ENCODE measurements around the gene TYSND1.
"Not testable (repeated sequence)": the region's sequence is repeated elsewhere in the genome, so short reads cannot be mapped to it uniquely, and the experiment has no call there.

TYSND1 gene

DNA sequence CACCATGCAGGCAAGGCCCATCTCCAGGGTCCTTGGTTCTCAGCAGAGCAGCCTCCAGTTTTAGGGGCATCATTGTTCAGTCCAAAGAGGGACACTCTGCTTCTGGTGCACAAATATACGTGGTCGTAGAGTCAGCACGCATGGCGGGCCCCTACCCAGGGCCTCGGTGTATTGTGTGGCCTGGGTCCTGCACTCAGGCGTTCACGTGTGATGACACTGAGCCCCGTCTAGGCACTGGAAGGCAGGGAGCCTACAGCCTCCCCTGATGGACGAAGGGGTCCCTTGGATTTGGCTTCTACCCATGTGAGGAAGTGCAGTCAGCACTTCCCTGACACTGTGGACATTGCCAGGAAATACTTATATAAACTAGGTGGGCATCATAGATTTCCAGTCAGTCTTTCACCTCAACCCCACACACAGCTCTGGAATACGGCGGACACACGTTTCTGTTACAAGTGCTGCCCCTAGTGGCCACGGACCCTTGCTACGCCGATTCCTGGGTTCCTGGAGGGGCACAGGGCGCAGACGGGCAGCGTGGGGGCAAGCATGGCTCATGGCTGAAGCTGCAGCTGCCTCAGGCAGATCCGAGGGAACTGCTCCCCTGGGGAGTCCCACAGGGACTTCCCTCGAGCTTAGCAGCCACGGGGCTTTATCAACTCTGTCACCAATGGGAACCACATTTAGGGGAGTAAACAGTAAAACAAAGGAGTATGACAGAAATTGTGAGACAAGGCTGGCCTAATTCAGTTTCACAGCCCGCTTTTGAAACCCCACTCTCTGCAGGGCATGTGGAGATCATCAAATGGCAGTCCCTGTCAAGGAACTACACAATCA lies 39.3 kb downstream of the TYSND1 start:
- DNase-seq = no peak

DNA sequence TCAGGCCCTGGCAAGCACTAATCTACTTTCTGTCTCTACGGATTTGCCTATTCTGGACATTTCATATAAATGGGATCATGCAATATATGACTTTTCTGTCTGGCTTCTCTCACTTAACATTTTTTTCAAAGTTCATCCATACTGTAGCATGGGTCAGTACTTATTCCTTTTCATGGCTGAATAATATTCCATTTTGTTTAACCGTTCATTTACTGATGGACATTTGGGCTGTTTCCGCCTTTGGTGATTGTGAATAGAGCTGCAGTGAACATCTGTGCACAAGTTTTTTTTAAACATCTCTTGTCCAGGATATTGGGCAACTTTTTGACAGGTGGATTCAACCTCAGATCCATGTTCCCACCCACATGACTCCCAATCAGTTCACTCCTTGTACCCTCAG lies 44.8 kb downstream of the TYSND1 start:
- DNase-seq = no peak

DNA sequence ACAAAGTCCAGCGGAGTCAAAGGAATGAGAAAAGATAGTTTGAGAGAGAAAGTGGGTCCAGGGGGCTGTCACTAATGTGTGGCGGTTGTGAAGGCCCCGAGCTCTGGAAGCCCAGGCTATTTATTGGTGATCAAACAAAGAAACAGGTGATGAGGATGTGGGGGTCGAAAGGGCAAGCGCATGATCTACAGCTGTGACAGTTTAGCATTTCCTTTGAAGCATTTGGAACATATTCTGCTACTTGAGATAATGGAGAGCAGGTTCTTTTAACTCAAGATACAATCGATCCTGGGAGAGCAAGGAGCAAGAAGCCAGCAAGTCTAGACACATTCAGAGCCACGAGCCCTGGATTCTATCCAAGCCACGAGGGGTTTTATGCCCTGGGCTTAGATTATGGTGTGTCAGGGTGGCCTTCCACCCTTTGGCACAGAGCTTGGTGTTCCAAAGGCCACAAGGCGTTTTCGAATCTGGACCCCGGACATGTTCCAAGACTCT lies 45.4 kb downstream of the TYSND1 start:
- DNase-seq = not testable (repeated sequence)

DNA sequence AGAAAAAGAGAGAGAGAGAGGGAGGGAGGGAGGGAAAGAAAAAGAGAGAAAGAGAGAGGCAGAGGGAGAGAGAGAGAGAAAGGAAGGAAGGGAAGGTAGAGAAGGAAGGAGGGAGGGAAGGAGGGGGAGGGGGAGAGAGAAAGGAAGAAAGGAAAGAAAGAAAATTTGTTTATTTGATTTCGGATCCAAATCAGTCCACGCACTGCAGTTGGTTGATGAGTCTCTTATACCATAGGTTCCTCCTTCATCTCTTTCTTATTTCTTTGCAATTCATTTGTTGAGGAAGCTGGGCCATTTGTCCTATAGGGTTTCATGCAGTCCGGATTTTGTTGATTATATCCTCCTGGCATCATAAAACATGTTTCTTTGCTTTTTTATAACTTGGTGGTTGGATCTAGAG lies 48.2 kb downstream of the TYSND1 start:
- no peak for DNase-seq

DNA sequence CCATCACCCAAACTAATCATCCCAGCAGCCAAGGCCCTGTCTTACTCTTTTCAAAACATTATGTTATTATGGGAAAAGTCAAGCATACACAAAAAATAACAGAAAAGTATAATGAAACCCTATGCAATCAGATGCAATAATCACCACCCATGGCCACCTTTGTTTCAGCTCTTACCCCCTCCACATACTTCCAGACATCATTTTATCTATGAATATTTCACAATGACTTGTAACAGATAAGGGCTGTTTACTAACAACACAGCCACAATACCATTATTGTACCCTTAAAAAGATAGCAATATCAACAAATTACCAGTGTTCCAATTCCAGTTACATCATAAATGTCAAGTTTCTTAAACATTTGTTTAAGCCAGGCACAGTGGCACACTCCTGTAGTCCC lies 49.0 kb downstream of the TYSND1 start:
- DNase-seq = no peak

DNA sequence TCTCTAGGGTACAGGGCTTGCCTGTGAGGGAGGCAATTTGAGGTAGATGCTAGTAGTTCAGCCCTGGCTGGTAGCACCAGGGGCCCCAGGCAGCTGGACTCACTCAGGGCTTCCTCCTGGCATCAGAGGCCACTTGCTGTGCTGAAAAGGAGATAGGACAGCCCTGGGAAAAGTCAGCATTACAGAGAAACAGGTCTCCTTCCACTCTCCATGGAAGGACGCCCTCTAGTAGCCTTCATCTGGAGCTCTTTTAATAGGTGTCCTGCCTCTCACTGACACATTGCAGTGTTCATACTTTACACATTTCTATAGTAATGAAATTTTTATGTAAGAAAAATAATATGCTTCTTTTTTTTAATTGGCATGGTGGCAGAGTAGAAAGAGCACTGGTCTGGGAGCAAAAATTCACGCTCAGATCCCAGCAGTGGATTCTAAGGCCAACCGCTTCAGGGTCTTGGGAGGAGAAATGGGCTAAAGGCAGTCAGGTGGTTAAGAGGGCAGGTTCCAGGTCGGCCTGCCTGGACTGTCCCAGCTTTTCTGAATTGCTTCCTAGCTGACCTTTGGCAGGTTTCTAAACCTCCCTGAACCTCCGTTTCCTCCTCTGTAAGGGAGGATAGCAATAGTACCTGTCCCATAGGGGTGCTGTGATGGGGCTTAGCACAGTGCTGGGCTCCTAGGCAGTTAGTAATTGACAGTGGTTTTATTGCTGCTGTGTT lies 49.6 kb downstream of the TYSND1 start:
- DNase-seq = no peak

DNA sequence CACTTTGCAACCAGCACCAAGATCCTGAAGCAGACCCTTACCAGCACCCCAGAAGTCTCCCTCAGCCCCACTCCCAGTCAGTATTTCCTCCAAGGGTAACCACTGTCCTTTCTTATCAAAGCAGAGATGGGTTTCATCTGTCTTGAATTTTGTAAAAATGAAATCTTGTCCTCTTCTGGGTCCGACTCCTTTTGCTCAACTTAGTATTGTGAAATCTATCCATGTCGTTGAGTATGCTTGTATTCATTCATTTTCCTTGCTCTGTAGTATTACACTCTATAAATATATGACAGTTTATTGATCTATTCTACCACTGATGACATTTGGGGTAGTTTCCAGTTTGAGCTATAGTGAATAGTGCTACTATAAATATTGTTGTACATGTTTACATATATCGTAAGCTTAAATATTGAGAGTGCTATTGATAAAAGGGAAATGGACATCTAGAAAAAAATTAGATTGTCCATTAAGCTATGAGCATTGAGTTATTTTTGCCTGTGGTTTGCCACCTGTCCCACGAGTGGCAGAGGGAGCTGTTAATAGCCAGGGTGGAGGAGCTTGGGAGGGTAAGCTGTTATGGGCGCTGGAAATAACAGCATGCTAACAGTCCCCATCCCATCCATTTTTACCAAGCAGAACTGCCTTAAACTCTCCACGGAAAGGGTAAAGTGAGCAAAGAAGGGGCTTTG lies 50.3 kb downstream of the TYSND1 start:
- DNase-seq = no peak

DNA sequence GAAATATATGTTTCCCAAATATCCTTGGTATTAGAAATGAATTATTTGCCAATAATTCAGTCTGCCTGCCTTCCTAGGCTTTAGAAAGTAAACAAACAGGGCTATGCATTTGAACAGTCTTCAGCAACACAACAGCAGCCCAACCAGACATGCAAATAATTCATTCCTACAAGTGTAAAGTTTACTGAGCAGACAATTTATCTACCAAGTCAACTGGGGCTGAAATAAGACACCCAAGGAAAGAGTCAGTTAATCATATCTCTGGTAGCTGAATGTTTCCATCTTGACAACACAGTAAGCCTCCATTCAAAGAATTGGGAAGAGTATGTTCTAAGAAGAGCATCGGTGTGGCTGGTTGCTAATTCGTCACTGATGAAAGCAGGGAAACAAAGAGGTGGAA lies 52.2 kb downstream of the TYSND1 start:
- no peak for DNase-seq

DNA sequence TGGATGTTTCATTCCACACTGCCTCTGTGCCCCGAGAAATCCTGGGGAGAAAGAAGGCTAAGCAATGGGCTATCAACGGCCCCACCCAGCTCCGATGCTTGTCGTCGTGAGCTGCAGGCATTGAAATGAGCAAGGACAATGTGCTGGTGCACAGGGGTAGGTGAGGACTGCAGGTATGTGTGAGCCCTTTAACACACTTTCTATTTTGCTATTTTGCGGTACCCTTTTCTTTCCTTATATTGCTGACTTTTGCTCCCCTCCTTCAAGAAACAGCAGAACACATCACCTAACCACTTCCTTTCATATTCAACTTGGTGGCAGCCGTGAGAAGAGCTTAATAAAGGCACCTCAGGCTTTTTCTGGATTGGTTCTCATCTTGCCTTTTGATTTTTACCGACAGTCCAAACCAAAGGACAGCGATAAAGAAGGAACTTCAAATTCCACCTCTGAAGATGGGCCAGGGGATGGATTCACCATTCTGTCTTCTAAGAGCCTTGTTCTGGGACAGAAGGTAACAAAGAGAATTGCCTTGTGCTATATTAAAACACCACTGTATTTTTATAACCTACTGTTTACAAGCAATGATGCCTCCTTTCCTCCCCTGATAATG lies 53.1 kb downstream of the TYSND1 start:
- DNase-seq = no peak

DNA sequence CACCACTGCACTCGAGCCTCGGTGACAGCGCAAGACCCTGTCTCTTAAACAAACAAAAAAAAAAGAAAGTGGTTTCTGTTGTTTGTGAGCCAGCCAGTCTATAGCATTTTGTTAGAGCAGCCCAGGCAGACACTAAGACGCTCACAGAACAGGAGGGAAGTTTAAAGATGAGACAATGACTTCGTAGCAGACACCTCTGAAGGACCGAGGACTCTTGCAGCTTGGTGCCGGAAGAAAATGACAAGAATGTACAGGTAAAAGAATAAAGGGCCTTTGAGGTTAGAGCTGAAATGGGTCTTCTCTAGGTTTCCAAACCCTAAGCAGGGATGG lies 54.1 kb downstream of the TYSND1 start:
- no peak for DNase-seq

DNA sequence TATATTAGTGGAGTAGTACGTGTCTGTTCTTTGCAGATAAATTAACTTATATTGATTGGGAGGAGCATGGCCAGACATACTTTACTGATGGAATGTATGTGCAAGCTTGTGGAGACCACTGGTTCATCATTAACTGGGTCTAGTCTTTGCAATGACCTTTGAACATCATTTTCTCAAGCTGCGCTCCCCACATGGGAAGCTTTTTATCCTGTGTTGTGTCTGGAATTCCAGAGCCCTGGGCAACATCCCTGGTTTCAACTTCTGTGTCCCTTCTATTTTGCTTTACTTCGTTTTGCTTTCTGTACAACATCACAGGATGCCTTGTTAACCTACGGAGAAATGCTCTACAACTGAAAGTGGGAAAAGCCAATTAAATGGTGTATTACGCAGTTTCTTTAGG lies 55.5 kb downstream of the TYSND1 start:
- no peak for DNase-seq

DNA sequence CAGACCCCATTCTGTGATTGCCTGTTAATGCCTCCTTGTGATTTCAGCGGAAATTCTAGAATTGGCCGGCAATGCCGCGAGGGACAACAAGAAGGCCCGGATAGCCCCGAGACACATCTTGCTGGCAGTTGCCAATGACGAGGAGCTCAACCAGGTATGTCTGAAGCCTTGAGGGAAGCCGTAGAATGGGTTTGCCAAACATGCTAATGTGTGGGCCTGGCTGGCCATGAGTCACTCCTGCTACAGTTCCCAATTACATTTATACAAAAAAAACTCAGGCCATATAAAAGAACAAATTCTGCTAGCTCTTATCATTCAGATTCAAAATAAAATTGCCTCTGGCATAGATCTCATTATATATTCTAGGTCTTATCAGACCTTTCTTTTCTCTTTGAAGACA lies 56.5 kb downstream of the TYSND1 start:
- DNase-seq = no peak

DNA sequence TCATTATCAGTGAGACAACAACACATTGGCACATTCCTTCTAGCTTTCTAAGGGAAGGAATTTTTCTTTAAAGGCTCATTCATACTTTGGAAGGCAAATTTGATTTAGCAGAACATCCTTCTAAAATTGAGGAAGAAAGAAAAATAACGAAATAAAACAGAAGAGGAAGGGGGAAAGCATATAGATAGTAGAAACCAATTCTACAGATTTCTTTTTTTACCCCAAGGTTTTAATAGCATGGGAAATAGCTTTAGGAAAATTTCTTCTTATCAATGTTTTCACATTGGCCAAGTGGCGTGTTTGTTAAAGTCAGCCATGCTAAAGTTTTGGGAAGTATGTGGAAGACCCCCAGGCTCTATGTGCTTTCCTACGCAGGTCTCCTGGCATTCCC lies 58.2 kb downstream of the TYSND1 start:
- no peak for DNase-seq

Data from NCI-H446 treated with DMSO at 0.1 percent for 48 hours (cell line).